HG02973 (cell line): ENCODE measurements around the gene POLR2A.
"Not testable (repeated sequence)": the region's sequence is repeated elsewhere in the genome, so short reads cannot be mapped to it uniquely, and the experiment has no call there.

Experiments used
- ATAC-seq: cut with Tn5 transposase; IDR thresholded peaks from one replicate; pipeline ENCODE4 v1.9.1; 2021; ENCODE audit warnings: moderate library complexity; ENCODE audit not compliant: unreplicated experiment

The POLR2A gene

DNA sequence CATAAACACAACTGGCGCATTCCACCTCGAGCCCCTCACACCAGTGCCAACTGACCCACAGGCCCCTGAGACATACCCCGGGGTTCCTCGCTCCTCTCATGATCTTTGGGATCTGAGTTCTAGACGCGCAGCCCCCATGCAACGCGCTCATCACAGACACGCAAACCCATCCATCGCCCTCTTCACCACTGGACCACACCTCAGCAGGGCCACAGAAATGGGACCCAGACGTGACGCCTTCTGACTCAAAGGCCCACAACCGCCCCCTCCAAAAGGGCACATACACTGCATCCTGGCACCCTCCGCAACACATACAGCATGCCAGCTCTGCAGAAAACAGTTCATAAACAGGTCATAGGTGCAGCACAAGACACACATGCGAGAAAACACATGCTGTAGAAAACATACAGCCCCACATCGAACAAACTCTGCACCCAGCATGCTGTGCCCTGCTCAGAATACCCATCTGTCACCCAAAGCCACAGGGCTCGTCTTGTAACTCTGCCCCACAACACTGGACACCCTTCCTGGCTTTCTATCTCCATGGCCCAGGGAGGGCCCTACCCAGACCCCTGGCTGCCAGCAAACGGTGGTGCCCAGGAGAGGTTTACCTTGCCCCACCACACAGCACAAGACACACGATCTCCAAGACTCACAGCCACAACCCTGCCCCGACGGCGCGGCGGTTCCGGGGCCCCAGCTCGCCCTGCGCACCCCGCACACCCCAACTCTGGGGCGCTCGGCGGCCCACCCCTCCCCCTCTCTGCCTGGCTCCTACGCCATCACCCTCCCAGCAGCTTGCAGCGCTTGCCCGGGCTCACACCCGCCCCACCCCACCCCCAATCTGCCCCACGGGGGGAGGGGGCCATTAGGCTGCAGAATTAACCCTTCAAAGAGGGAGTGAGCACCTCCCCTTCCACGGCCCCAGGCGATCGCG is 5.6 kb upstream of the POLR2A start:
- no peak for ATAC-seq

DNA sequence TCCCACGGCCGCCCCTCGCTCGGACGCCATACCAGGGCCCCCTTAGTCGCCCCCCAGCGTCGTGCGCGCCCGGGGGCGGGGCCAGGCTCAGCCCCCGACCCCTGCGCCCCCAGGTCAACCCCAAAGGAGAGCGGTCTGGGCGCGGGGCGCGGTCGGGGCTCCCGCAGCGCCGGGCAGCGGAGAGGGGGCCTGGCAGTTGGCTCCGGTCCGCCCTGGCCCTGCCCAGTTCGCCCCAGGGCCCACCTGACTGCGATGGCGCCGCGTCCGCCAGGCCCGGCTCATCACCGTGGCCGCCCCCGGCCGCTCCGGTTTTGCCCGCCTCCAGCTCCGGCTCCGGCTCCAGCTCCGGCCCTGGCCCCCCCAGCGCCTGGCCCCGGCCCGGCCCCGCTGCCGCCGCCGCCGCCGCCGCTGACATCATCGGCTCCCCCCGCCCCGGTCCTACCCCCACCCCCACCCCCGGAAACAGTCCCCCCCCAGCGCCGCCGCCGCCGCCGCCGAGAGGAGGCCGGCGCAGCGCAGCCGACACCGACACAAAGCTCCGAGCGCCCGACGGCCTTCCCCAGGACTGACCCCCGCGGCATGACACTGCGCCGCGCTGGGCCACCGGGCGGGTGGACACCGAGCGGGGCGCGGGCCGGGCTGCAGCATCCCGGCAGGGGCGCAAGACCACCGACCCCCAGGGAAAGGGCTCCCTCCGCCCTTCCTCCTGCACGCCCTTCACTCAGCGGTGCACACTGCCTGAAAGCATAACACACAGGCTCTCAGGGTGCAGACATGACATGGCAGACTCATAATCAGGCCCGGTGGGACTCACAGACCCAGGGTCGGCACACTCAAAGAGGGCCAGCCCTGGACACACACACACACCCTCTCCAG is 4.7 kb upstream of the POLR2A start, which contains the start of gene ZBTB4:
ZBTB4 (minus strand) TSS at position 419 of the 876 bp plus-strand sequence. CDS start 12,830 bp downstream, outside the sequence.
- no peak for ATAC-seq

GRCh38 chr17:7480089-7480384 is 4.1 kb upstream of the POLR2A start:
- no peak for ATAC-seq

DNA sequence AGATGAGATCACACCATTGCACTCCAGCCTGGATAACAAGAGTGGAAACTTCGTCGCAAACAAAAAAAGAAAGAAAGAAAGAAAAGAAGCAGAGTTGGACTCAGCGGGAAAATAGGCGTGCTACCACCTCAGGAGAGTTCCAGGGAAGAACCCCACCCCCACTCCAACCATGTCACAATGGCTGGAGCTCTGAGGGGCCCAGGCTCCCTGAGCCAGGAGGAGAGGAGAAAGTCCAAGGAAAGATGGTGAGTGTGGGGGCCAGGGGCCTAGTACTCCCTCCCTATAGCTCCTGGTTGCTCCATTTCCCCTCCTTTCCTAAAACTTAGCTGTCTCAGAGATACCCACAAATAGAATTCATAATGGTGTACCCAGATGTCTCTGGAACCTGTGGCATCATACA is 2.9 kb upstream of the POLR2A start, which contains the start of gene SLC35G6:
SLC35G6 (plus strand) TSS at position 172 of the 400 bp plus-strand sequence; CDS start at position 243, 71 bp downstream.
- not testable (repeated sequence) for ATAC-seq

- not testable (repeated sequence) for ATAC-seq
Measured at GRCh38 chr17:7481842-7482741, 2.1 kb upstream of the POLR2A start.

GRCh38 chr17:7482742-7483088 is 1.5 kb upstream of the POLR2A start:
- ATAC-seq = not testable (repeated sequence)

- peak; percentile 33 for ATAC-seq
Measured at GRCh38 chr17:7483255-7484066, 705 bp upstream of the POLR2A start.

- ATAC-seq = no peak
Measured at GRCh38 chr17:7484919-7485377, 782 bp downstream of the POLR2A start.

GRCh38 chr17:7486181-7486580 is 2.0 kb downstream of the POLR2A start:
- ATAC-seq = no peak

GRCh38 chr17:7490144-7490543 is 6.0 kb downstream of the POLR2A start:
- ATAC-seq = no peak

DNA sequence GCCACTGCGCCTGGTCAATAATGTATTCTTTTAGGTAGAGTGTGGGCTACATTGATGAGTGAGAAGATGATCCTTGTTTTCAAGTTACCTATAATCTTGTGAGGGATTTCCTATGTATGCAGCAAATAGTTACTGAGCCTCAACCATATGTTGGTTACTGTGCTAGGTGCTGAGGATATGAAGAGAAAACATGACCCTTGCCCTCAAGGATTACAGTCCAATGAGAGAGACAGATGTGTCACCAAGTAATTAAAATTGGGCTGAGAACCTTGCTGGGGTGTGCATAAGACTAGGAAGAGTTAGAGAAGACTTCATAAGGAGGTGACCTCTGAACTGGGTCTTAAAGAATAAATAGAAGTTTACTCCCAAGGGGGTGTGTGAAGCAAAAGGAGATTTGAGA is 7.4 kb downstream of the POLR2A start:
- ATAC-seq = no peak

GRCh38 chr17:7493941-7494340 is 9.8 kb downstream of the POLR2A start:
- ATAC-seq = no peak

DNA sequence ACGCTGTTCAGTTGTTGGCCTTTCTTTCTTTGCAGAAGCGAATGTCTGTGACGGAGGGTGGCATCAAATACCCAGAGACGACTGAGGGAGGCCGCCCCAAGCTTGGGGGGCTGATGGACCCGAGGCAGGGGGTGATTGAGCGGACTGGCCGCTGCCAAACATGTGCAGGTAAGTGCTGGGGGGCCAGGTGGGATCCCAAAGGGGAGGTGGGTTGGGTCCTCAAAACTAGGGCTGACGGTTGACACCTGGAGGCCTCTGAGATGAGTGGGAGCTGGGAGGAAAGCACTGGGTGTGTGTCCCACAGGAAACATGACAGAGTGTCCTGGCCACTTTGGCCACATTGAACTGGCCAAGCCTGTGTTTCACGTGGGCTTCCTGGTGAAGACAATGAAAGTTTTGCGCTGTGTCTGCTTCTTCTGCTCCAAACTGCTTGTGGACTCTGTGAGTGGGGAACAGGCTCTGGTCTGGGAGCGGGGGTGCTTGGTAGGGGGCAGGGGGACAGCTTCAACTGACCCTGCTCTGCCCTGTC is 11.8 kb downstream of the POLR2A start:
- ATAC-seq = no peak

GRCh38 chr17:7496470-7497183 is 12.5 kb downstream of the POLR2A start:
- no peak for ATAC-seq

- ATAC-seq = no peak
Measured at GRCh38 chr17:7497228-7497627, 13.1 kb downstream of the POLR2A start.

- no peak for ATAC-seq
Measured at GRCh38 chr17:7497636-7498035, 13.5 kb downstream of the POLR2A start.

- no peak for ATAC-seq
Measured at GRCh38 chr17:7499161-7499560, 15.0 kb downstream of the POLR2A start.

DNA sequence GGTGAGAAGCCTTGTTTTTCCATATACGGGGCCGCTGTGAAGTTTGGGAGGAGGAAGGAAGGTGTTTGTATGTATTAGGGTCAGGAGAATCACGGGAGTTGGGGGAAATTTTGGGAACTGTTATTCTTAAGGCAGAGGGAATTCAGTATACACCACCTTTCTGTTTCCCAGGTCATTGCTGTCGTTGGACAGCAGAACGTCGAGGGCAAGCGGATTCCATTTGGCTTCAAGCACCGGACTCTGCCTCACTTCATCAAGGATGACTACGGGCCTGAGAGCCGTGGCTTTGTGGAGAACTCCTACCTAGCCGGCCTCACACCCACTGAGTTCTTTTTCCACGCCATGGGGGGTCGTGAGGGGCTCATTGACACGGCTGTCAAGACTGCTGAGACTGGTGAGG is 17.6 kb downstream of the POLR2A start:
- no peak for ATAC-seq
